Hepatocyte (in vitro differentiated cells): Measurements from ENCODE around the gene CNTNAP3. TPM values are rescaled to one million over a fixed set of nuclear protein-coding genes. Genes with fewer than 3 reads are reported as not detected.
"Not testable (repeated sequence)": the region's sequence is repeated elsewhere in the genome, so short reads cannot be mapped to it uniquely, and the experiment has no call there.

Experiments
- DNase-seq: peaks from one replicate; pipeline ENCODE4 v3.0.0-alpha.2; 2016; ENCODE audit warnings: low spot score
- H2AFZ ChIP-seq: fragments of 200-600 bp; sonication (generic); 2 replicates; pipeline ENCODE4 v1.6.0; 2016; ENCODE audit warnings: antibody characterized with exemption, mild to moderate bottlenecking
- H3K27ac ChIP-seq: fragments of 200-600 bp; sonication (generic); 2 replicates; pipeline ENCODE4 v1.5.1; 2016; ENCODE audit warnings: mild to moderate bottlenecking
- H3K27me3 ChIP-seq: fragments of 200-600 bp; sonication (generic); 2 replicates; pipeline ENCODE4 v1.6.1; 2016
- H3K36me3 ChIP-seq: fragments of 200-600 bp; sonication (generic); replicated peaks from 2 replicates; pipeline ENCODE4 v1.5.1; 2016; ENCODE audit warnings: low read depth; ENCODE audit not compliant: insufficient read depth
- H3K4me1 ChIP-seq: fragments of 200-600 bp; sonication (generic); 2 replicates; pipeline ENCODE4 v1.5.1; 2016; ENCODE audit warnings: mild to moderate bottlenecking, moderate library complexity; ENCODE audit not compliant: insufficient read depth
- H3K4me2 ChIP-seq: fragments of 200-600 bp; sonication (generic); 2 replicates; pipeline ENCODE4 v1.6.0; 2016
- H3K4me3 ChIP-seq: fragments of 200-600 bp; sonication (generic); 2 replicates; pipeline ENCODE4 v1.5.1; 2016; ENCODE audit warnings: mild to moderate bottlenecking
- H3K79me2 ChIP-seq: fragments of 200-600 bp; sonication (generic); 2 replicates; pipeline ENCODE4 v1.6.0; 2017; ENCODE audit warnings: mild to moderate bottlenecking
- H3K9me2 ChIP-seq: fragments of 200-600 bp; sonication (generic); replicated peaks from 2 replicates; pipeline ENCODE4 v1.6.0; 2017; ENCODE audit warnings: mild to moderate bottlenecking; ENCODE audit not compliant: insufficient read depth
- H3K9me3 ChIP-seq: fragments of 200-600 bp; sonication (generic); 2 replicates; pipeline ENCODE4 v1.5.1; 2016; ENCODE audit warnings: low read depth, mild to moderate bottlenecking
- H4K20me1 ChIP-seq: fragments of 200-600 bp; sonication (generic); 2 replicates; pipeline ENCODE4 v1.6.0; 2016; ENCODE audit warnings: mild to moderate bottlenecking; ENCODE audit not compliant: insufficient read depth, poor library complexity, severe bottlenecking
- WGBS: methylation state at CpG from one replicate; pipeline ENCODE4 v1.1.6; 2016; ENCODE audit warnings: low lambda C conversion rate; ENCODE audit errors: missing lambda C conversion rate; 5-methylcytosine and 5-hydroxymethylcytosine counted together
- polyA plus RNA-seq: library from polyadenylated mRNA; unstranded; fragments of >200 nt; fragmentation: Nextera tagmentation; extraction: Ambion mirVana; gene quantifications from 2 replicates; pipeline ENCODE4 v1.2.1, GENCODE V29; 2016
- total RNA-seq: library from RNA; depleted of rRNA; stranded (reverse); fragments of >200 nt; gene quantifications from 2 replicates; pipeline ENCODE4 v1.2.3, GENCODE V29; 2014

CNTNAP3 gene
- total and polyA plus RNA-seq, 2 experiments from 2014 or later: 0.80 to 1.00 TPM

GRCh38 chr9:39198000-39198709 is 89.8 kb downstream of the CNTNAP3 start:
- H3K36me3 ChIP-seq, H3K79me2 ChIP-seq, H3K4me3 ChIP-seq, H3K27ac ChIP-seq, H3K9me2 ChIP-seq, H2AFZ ChIP-seq, H3K9me3 ChIP-seq, H3K4me1 ChIP-seq, H3K4me2 ChIP-seq, H3K27me3 ChIP-seq, DNase-seq, H4K20me1 ChIP-seq: not testable (repeated sequence)
- no CpG with 5 or more reads among the region's 7 CpGs for WGBS

DNA sequence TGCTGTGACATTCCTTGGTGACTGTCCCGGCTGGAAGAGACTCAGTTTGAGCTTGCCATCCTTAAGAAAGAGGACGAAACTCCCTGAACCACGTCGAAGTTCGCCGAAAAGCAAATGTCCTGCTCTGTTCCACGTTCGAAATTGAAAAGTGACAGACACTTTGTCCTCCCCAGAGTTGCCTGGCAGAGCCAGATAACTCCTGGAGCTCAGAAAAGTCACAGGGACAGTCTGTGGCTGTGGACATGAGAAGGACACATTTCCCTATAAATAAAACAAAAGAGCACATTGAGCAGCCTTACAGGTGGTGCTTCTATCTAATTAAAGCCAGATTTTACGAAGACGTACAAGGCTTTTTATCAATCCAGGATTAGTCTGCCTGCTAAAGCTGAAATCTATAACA is 116.6 kb downstream of the CNTNAP3 start:
- H4K20me1 ChIP-seq, H3K79me2 ChIP-seq, H3K27me3 ChIP-seq, H2AFZ ChIP-seq, H3K4me1 ChIP-seq, H3K27ac ChIP-seq, H3K9me3 ChIP-seq, DNase-seq, H3K4me3 ChIP-seq, H3K36me3 ChIP-seq, H3K9me2 ChIP-seq, H3K4me2 ChIP-seq: not testable (repeated sequence)
- WGBS: no CpG with 5 or more reads among the region's 10 CpGs

GRCh38 chr9:39157714-39158113 is 130.3 kb downstream of the CNTNAP3 start:
- H3K9me2 ChIP-seq, H3K27me3 ChIP-seq, H3K4me2 ChIP-seq, H3K27ac ChIP-seq, H4K20me1 ChIP-seq, H3K79me2 ChIP-seq, H3K4me1 ChIP-seq, DNase-seq, H3K4me3 ChIP-seq, H3K36me3 ChIP-seq, H3K9me3 ChIP-seq, H2AFZ ChIP-seq: not testable (repeated sequence)
- WGBS: no CpG with 5 or more reads among the region's 3 CpGs

DNA sequence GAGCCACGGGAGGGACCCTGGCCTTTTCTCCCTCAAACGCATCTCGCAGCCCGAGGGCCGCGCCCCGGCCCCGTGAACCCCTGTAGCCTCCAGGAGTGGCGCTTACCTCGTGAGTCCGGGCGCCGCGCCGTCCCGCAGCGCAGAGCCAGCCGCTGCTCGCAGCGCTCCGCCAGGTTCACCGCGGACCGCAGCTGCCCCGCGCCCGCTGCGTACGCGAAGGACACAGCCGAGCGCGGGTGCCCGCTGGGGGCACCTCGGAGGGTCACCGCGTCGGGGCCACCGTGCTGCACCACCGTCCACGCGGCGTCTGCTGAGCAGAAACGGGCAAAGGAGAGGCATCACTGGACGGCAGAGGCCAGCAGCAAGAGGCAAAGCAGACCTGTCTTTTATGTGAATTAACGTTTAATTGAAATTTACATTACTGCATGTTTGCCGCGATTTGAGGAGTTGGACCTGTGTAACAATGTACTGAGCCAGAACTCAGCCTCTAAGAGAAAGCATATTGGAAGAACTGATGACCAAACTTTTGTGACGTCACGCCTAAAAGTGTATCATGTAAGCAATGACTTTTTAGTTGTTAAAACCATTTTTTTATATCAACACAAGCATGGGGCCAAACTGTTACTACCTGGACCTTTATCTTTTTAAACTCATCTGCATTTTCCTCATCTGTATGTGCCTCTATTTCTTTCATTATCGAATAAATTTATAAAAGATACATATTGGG is 155.0 kb downstream of the CNTNAP3 start:
- not testable (repeated sequence) for H3K79me2 ChIP-seq, H4K20me1 ChIP-seq, H3K36me3 ChIP-seq, H3K27me3 ChIP-seq, DNase-seq, H3K4me2 ChIP-seq, H3K4me3 ChIP-seq, H3K27ac ChIP-seq, H3K4me1 ChIP-seq, H3K9me2 ChIP-seq, H2AFZ ChIP-seq, H3K9me3 ChIP-seq
- 96% methylated on average over 45 of the region's 51 CpGs for WGBS

- 28% methylated on average over 2 of the region's 2 CpGs for WGBS
- H3K27me3 ChIP-seq, H3K4me3 ChIP-seq, H3K9me2 ChIP-seq, H3K4me1 ChIP-seq, DNase-seq, H4K20me1 ChIP-seq, H3K79me2 ChIP-seq, H3K4me2 ChIP-seq, H3K9me3 ChIP-seq, H3K27ac ChIP-seq, H3K36me3 ChIP-seq, H2AFZ ChIP-seq: not testable (repeated sequence)
Observed at GRCh38 chr9:39121401-39121800, 166.6 kb downstream of the CNTNAP3 start.

GRCh38 chr9:39111746-39112145 is 176.2 kb downstream of the CNTNAP3 start:
- not testable (repeated sequence) for H3K4me1 ChIP-seq, H3K36me3 ChIP-seq, H3K4me2 ChIP-seq, H3K9me3 ChIP-seq, H3K79me2 ChIP-seq, H3K27ac ChIP-seq, H3K4me3 ChIP-seq, DNase-seq, H3K9me2 ChIP-seq, H2AFZ ChIP-seq, H4K20me1 ChIP-seq, H3K27me3 ChIP-seq
